BJ (cell line): Measurements from ENCODE around the gene CSRNP3. TPM values are rescaled to one million over a fixed set of nuclear protein-coding genes. Genes with fewer than 3 reads are reported as not detected.

Experiments used
- CTCF ChIA-PET: fragments of 350-600 bp; formaldehyde crosslinking; extraction: SDS; loops from one replicate; lab custom pipeline; 2021; ENCODE audit warnings: antibody characterized with exemption, inconsistent platforms; lab: Yijun Ruan, JAX
- POLR2A ChIA-PET: fragments of 300-600 bp; sonication (Branson Sonifier 250); formaldehyde crosslinking; extraction: SDS; loops from one replicate; lab custom pipeline; 2021; ENCODE audit warnings: antibody characterized with exemption; lab: Charles Lee
- DNase-seq: peaks from one replicate; pipeline ENCODE4 v3.0.0-alpha.2; 2011; ENCODE audit warnings: low read depth
- H3K27me3 ChIP-seq: 2 replicates; pipeline ENCODE4 v1.6.0; 2011; ENCODE audit warnings: low read length; ENCODE audit not compliant: control insufficient read depth, insufficient read depth
- H3K36me3 ChIP-seq: 2 replicates; pipeline ENCODE4 v1.5.1; 2011; ENCODE audit warnings: low read length; ENCODE audit not compliant: control insufficient read depth, insufficient read depth
- H3K4me3 ChIP-seq: 2 replicates; pipeline ENCODE4 v1.5.1; 2011; ENCODE audit warnings: low read depth, mild to moderate bottlenecking, control low read depth, low read length
- polyA plus RNA-seq: library from polyadenylated mRNA; depleted of rRNA; stranded (reverse); fragments of >200 nt; gene quantifications from 2 replicates; pipeline ENCODE4 v1.2.3, GENCODE V29; 2011
- TF ChIP-seq, protein P1 (sequence below): IDR thresholded peaks from 2 replicates; pipeline ENCODE4 v1.5.1; 2011; ENCODE audit warnings: low read depth, mild to moderate bottlenecking, control low read depth, inconsistent platforms, low read length, moderate library complexity; ENCODE audit not compliant: insufficient read depth

The CSRNP3 gene
- polyA plus RNA-seq, 1 experiment = 0.18 TPM

DNA sequence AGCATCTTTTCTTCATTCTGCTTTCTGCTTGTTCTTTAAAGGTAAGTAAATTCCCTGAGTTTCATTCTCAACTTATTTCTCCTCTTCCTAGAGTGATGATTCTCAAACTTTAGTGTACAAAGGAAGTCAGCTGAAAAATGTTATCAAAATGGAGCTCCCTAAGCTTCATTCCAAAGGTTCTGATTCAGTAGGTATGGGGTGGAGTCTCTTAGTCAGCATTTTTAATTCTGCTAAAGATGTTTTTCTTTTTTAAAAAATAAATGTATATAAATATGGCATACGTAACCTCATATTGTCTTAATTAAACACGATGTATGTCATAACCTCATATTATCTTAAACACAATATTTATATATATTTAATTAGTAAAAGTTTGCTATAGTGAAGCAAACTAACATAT lies 3.1 kb upstream of the CSRNP3 start:
- CTCF ChIA-PET = interaction anchor here (1.3 kb wide), 1 partner anchor 408 kb away, joined by 3 read pairs; no protein-coding TSS in a partner anchor
- Histone ChIP-seq H3K27me3 (no peaks in the 10 kb centered on the region), H3K36me3 (no peaks in the 10 kb centered on the region), H3K4me3 (no peak overlapping the region)
- POLR2A ChIA-PET = no interaction called here
- TF ChIP-seq, protein P1, sequence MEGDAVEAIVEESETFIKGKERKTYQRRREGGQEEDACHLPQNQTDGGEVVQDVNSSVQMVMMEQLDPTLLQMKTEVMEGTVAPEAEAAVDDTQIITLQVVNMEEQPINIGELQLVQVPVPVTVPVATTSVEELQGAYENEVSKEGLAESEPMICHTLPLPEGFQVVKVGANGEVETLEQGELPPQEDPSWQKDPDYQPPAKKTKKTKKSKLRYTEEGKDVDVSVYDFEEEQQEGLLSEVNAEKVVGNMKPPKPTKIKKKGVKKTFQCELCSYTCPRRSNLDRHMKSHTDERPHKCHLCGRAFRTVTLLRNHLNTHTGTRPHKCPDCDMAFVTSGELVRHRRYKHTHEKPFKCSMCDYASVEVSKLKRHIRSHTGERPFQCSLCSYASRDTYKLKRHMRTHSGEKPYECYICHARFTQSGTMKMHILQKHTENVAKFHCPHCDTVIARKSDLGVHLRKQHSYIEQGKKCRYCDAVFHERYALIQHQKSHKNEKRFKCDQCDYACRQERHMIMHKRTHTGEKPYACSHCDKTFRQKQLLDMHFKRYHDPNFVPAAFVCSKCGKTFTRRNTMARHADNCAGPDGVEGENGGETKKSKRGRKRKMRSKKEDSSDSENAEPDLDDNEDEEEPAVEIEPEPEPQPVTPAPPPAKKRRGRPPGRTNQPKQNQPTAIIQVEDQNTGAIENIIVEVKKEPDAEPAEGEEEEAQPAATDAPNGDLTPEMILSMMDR = no peak
- no peak for DNase-seq

DNA sequence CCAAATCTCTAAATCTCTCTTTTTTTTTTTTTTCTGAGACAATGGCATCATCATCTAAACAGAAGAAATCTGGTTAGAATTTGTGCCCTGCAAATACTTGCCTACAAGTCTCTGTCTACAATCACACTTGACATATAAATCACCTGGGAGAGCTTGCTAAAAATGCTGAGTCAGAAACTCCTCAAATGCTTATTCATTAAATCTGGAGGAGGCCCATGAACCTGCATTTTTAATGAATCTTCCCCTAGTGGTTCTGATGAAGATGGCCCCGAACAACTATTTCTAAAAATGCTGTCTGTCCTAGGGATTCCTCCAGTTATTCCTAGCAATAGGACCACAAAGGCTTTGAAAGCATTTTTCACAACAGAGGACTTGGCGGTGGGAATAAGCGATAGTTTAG lies 1.6 kb upstream of the CSRNP3 start:
- CTCF ChIA-PET = no interaction called here
- TF ChIP-seq, protein P1 = no peak
- POLR2A ChIA-PET = no interaction called here

DNA sequence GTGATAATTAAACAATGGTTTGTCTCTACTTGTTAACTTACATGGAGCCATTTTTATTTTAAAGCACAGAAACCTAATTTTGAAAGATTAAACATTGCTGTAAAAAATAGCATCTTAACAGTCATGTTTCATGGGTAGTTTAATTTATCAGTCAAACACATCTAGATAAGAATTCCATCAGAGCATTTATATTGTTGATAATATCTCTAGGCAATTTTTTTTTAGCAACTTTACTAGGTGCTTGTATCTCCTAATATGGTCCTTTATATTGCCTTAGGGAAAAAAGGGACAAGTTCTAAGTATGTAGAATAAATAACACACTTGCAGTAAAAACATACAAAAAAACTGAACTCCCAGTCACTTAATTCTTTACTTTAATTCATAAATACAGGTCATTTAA lies 863 bp downstream of the CSRNP3 start:
- POLR2A ChIA-PET = no interaction called here
- CTCF ChIA-PET = interaction anchor here (1.1 kb wide), 1 partner anchor 9 kb away, joined by 3 read pairs; no protein-coding TSS in a partner anchor
- Histone ChIP-seq H3K36me3 (no peaks in the 10 kb centered on the region), H3K4me3 (peak overlapping the region; percentile 48), H3K27me3 (no peaks in the 10 kb centered on the region)
- DNase-seq = no peak
- TF ChIP-seq, protein P1 = no peak

More for the DNA sequence above, 1.6 kb upstream of the CSRNP3 start:
- Histone ChIP-seq H3K4me3 (no peak overlapping the region), H3K36me3 (no peaks in the 10 kb centered on the region), H3K27me3 (no peaks in the 10 kb centered on the region)
- no peak for DNase-seq

GRCh38 chr2:165471349-165471950 lies 2.0 kb downstream of the CSRNP3 start:
- ChIA-PET CTCF (interaction anchor here (0.7 kb wide), 1 partner anchor 23 kb away, joined by 3 read pairs; no protein-coding TSS in a partner anchor), POLR2A (no interaction called here)
- H3K4me3 ChIP-seq = no peak overlapping the region

GRCh38 chr2:165472922-165473321 lies 3.4 kb downstream of the CSRNP3 start:
- POLR2A ChIA-PET = no interaction called here
- Histone ChIP-seq H3K36me3 (no peaks in the 10 kb centered on the region), H3K27me3 (no peaks in the 10 kb centered on the region), H3K4me3 (no peak overlapping the region)
- TF ChIP-seq, protein P1 = no peak
- CTCF ChIA-PET = no interaction called here
- DNase-seq = no peak

More at GRCh38 chr2:165471349-165471950, 2.0 kb downstream of the CSRNP3 start:
- Histone ChIP-seq H3K36me3 (no peaks in the 10 kb centered on the region), H3K27me3 (no peaks in the 10 kb centered on the region)
- peak; percentile 36 for DNase-seq
- TF ChIP-seq, protein P1 = no peak
